Measurements from ENCODE around the gene NR2C1.

DNA sequence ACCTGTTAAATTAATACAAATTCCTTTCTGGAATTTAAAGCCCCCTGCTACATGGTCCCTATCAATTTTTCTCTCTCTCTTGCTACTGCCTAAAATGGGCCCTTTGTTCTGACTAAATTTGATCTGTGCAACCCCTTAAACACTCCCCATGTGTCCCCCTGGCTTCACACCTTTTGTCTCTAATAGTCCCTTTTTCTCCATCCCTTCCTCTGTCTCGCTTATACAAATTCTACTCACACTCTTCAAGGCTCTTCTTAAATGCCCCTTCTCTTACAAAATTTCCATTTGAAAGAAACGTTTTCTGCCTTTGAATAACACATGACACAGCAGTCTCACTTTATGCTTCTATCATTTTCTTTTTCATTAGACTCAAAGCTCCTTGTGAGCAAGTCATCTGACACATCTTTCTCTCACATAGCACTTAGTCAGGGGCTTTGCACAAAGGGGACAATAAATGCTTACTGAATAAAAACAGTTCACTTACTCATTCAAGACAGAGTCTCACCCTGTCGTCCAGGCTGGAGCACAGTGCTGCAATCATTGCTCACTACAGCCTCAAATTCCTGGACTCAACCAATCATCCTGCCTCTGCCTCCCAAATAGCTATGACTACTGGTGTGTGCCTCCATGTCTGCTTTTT is 41.5 kb upstream of the NR2C1 start:
- no peak for TF ChIP-seq POLR2A (IDR thresholded peaks at IDR 0.05; ENCODE audit: low read depth, low read length)
- no peak for TF ChIP-seq SPI1 (IDR thresholded peaks at IDR 0.05; ENCODE audit: low read depth, low read length)
- no peak for TF ChIP-seq POLR2AphosphoS5 (IDR thresholded peaks at IDR 0.05; ENCODE audit: low read depth, low read length)

Measured in GM12891 (cell line).